ENCODE data around the gene SLC25A41.

Gene SLC25A41

DNA sequence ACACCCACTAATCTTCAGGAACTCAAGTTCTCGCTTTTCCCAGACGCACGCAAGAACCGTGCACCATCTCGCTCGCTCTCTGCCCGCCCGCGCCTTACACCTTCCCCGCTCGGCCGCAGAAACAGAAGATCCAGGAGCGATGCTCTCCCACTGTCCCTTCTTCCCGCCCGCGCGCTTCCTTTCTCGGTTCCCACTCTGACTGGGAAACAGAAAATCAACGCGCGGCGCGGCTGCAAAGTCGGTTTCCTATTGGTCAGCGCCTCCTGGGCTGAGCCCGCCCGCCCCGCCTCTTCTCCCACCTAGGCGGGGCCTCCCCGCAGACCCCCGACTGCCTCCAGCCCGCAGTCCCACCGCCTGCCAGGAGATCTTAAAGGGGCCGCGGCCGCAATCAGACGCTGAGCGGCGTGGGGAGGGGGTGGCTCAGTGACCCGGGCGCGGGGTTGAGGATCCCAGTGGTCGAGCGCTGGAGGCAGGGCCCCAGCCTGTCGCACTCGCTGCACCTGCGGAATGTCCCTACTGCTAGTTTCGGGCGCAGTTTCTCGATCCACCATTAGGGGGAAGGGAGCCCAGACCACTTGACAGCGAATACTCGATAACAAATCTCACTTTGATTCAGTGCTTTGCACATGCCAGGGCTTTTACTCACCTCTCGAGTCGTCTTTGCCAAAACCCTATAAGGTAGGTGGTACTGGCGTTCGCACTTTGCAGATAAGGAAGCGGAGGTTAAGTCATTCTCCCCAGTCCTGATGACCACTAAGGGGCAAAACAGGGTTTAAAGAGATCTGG, 26.7 kb upstream of the SLC25A41 start:
- DNase-seq (ENCODE audit: low spot score) = peak; percentile 99

GRCh38 chr19:6459262-6460098, 25.9 kb upstream of the SLC25A41 start, which contains the start of gene SLC25A23:
TSS of gene SLC25A23 (minus strand) at chr19:6459792. CDS start at chr19:6459628, 164 bp downstream.
- peak; percentile 79 for DNase-seq (ENCODE audit: low spot score)

- DNase-seq (ENCODE audit: low spot score) = no peak
These were observed 25.2 kb upstream of the SLC25A41 start for GRCh38 chr19:6458695-6459261.

DNA sequence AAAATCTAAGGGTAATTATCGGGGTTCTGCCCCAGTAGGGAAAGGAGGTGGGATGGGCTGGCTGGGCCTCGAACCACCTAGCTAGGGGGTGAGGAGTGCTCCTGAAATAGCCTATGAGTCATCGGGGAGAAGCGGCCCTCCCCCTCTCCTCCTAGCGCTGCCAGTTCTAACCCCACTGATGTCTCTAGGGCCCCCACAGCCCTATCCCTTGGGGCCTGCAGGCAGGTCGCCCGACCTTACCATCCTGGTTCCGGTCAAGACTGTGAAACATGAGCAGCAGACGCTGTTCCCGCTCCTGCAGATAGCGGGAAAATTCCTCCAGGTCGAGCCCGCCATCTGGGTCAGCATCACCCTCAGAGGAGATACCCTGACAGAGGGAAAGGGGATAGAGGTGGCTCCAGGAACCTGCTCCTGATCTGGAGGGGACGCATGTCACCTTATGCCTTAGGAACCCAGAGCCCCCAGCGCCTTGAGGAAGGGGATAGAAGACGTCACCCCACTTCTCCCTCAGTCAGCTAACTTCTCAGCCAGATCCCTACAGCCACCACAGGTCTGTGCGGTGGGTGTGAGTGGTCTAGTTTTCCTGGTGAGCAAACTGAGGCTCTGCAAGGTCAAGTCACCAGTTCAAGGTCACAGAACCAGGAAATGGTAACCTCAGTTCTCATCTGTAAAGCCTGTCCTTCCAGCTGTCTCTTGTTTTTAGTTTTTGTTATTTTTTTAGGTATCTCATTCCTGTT, 24.6 kb upstream of the SLC25A41 start:
- DNase-seq (ENCODE audit: low spot score) = no peak

DNA sequence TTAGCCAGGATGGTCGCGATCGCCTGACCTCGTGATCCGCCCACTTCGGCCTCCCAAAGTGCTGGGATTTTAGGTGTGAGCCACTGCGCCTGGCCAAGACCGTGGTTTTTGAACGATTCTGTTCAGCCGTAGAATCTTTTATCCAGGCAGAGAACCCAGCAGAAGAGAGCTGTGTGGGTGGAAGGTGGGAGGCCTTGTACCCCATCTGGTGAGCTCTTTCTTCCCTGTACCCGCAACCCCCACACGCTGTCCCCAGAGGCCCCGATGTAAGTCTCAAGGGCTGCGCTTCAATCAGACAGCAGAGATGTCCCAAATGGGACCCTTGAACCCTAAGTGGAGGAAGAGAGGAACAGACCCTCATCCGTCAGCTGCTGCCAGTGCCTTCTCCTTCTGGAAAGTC, 22.4 kb upstream of the SLC25A41 start:
- DNase-seq (ENCODE audit: low spot score) = peak; percentile 63

GRCh38 chr19:6453951-6454565, 20.5 kb upstream of the SLC25A41 start:
- no peak for DNase-seq (ENCODE audit: low spot score)

DNA sequence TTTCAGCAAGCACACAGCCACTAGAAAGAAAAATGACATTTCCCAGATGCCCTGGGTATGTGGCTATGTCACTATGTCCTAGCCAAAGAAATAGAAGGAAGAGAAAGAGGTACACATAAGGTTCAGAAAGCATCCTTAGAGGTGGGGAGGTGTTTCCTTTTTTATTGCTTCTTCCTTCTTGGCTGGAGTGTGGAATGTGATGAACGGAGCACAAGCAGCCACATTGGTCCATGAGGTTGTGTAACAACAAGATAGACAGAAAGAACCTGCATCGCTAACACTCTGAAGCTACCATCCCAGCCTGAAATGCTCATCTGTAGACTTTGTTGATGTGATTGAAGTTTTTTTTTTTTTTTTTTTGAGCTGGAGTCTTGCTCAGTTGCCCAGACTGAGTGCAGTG, 19.3 kb upstream of the SLC25A41 start:
- no peak for DNase-seq (ENCODE audit: low spot score)

DNA sequence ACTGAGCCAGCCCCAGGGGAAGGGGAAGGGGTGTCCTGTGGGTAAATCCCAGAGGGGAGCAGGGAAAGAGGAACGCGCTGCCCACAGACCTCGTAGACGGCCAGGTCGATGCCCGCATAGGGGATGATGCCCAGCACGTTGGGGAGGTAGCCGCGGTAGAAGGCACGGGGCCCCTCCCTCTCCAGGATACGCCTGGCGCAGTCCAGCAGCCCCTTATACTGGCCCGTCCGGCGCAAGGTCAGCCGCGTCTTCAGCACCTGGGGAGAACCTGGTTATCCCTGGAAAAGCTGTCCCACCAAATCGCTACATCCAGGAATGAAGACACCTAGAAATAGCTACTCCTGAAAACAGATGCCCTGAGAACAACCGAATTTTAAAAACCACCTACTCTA, 18.7 kb upstream of the SLC25A41 start:
- no peak for DNase-seq (ENCODE audit: low spot score)

DNA sequence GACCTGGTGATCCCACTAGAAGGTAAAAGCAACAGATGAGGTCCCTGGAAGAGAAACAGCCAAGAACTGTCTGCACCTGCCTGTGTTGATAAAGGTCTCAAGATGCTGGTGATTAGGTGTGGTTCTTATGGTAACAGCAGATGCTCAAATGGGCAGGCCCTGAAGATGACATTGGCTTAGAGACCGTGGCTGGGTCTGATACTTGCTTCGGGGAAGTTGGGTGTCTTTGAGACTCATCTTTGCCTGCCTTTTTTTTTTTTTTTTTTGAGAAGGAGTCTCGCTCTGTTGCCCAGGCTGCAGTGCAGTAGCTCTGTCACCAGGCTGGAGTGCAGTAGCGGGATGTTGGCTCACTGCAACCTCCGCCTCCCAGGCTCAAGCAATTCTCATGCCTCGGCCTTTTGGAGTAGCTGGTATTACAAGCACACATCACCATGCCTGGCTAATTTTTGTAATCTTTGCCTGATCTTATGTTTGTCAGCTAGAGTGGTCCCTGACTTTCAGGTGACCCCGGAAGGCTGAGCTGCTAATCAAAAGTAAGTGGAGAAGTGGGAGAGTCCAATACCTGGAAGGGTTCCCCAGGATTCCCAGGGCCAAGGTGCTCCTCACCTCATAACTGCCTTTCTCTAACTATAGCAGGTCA, 18.1 kb upstream of the SLC25A41 start:
- no peak for DNase-seq (ENCODE audit: low spot score)

DNA sequence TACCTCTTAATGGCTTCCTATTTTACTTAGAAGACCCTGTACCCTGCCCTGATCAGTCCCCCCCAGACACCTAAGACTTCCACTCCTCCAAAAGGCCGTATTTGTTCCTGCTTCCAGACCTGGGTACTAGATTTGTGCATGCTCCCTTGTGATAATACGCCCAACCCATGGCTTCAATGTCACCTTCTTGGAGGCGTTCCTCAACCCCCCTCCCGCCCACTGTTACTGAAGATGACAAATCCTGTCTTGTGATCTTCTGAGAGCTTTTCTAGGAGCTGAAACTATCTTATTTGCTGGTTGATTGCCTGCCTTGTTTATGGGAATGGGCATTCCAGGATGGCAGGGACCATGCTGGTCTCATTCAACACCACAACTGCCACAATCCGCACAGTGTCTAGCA, 16.6 kb upstream of the SLC25A41 start:
- DNase-seq (ENCODE audit: low spot score) = peak; percentile 78

- no peak for DNase-seq (ENCODE audit: low spot score)
These were observed 14.5 kb upstream of the SLC25A41 start for GRCh38 chr19:6448045-6448444.

DNA sequence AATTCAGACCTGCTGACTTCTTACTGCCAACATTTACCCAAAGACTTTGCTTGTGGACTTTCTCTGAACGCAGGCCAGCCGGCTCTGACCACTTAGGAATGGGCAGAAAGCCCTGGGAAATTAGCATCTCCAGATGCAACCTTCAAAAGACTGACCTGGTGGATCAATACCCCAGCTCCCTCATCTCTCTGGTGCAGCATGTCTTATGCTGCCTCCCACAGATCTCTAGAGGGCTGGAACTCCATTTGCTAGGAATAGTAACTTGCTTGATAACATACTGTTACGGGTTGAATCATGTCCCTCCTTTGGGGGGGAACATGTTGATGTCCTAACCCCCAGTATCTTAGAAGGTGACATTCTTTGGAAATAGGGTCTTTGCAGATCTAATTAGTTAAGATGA, 12.9 kb upstream of the SLC25A41 start:
- DNase-seq (ENCODE audit: low spot score) = no peak

GRCh38 chr19:6443986-6444385, 10.4 kb upstream of the SLC25A41 start:
- no peak for DNase-seq (ENCODE audit: low spot score)

DNA sequence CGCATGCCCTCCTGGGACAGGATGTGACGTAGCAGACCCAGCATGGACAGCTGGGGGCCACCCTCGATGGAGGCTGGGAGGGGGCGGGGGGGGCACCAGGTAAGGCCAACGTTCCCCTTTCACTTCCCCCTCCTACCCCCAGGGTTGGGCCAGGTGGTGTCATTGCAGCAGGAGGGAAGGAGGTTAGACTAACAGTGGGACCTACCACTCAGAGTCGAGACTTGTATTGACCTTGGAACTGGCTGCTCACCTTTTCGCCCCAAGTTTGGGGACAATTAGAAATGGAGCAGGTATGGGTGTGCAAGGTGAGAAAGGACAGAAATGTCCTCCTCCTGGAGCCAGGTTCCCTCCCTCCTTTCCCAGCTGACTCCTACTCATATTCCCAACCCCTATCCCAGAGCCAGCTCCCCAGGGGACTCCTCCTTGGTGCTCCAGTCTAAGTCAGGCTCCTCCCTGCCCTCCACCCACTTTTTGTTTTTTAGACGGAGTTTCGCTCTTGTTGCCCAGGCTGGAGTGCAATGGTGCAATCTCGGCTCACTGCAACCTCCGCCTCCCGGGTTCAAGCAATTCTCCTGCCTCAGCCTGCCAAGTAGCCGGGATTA, 8.6 kb upstream of the SLC25A41 start:
- DNase-seq (ENCODE audit: low spot score) = no peak

- DNase-seq (ENCODE audit: low spot score) = no peak
These were observed 7.3 kb upstream of the SLC25A41 start for GRCh38 chr19:6440905-6441304.

- DNase-seq (ENCODE audit: low spot score) = no peak
These were observed 6.2 kb upstream of the SLC25A41 start for GRCh38 chr19:6439743-6440142.

GRCh38 chr19:6433165-6433564, 398 bp downstream of the SLC25A41 start:
- no peak for DNase-seq (ENCODE audit: low spot score)

DNA sequence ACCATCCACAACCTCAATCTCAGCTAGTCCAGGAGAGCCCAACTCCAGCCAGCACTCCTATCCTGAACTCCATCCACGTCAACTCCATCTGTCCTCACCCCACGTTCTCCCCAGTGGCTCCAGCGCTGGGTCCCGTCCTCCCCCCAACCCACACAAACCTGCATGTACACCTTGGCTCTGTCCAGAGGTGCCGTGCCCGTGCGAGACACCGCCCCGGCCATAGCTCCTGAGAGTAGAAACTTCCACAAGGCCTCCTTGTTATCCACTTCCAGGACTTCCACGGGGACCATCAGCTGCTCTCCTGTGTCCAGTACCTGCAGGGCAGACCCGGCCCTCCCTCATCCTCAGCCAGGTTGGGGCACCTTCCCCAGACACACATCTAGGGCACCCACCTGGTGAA, 1.7 kb downstream of the SLC25A41 start:
- DNase-seq (ENCODE audit: low spot score) = no peak

DNA sequence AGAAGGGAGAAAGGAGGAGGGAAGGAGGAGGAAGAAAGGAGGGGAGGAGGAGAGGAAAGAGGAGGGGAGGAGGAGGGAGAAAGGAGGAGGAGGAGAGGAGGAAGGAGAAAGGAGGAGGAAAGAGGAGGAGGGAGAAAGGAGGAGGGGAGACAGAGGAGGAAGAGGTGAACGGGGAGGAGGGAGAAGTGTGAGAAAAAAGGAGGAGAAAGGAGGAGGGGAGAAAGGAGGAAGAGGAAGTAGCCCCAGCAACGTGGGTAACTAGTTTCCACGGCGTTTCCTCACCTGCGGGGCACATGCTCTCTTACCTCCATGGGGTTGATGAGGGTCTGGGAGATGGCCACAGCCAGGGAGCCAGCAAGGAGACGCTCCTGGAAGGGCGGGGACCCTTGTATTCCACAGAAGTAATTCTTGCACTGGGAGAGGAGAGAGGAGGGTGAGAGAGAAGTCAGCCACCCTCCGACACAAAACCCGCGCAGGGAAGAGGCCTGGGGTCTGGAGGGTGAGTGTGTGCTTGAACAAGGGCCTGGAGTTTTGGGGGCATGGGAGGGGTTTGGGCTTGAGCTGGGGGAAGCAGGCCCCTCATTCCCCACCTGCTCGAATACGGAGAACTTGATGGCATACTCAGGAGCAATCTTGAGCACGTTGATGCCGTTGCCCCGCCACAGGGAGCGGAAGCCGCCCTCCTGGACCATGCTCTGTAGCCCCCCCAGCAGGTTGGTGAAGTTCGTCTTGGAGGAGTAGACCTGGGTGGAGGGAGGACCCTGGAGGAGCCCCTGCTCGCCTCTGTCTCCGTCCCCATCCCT, 3.9 kb downstream of the SLC25A41 start:
- DNase-seq (ENCODE audit: low spot score) = no peak
